ENCODE results near the gene SLC2A1. TPM values are rescaled to one million over a fixed set of nuclear protein-coding genes. Genes with fewer than 3 reads are reported as not detected.
A peak's percentile ranks its signal among the peaks of the same experiment; 100 is the strongest.

Gene SLC2A1
- total and polyA plus RNA-seq, 9 of the 15 experiments (the other 6 are each of a cell fraction or from before 2014, with no cell fraction given) = 12.6 to 153 (median 48.0) TPM

DNA sequence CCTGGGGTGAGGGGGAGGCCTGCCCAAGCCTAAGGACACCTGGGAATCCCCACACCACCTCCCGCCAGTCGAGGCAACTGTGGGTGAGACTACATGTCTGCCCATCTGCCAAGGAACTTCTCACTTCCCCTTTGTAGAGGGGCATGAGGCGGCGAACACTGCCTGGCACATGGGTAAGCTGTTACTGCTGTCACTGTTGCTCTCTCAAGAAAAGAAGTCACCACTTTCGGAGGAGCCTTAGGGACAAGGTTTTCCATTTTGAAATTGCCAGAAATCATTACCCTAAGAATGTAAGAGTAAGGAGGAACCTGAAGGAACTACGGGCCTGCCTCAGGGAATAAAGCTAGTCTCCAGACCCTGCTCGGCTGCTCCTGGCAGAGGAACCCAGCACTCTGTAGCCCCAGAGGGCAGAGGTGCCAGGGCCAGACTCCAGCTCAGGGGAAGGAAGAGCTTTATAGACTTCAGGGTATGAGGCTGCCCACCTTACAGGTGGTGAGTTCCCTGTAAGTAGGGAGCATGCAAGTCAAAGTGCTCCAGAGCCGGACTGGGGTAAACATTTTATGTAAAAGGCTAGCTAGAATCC, 23.3 kb downstream of the SLC2A1 start:
- H3K4me1 ChIP-seq (replicated peaks in 1 of 2; ENCODE audit: control insufficient read depth in 2 of 2, insufficient read depth in 2 of 2, low read length in 2 of 2) = peaks cover 90 to 97% of the 10 kb centered on the region in 2 experiments
- H3K36me3 ChIP-seq (ENCODE audit: control insufficient read depth, insufficient read depth, low read length) = peaks cover 93% of the 10 kb centered on the region
- in situ Hi-C loops (cut with MboI) (no loop called here), intact Hi-C loops (cut with micrococcal nuclease) (loop anchor here (10.0 kb wide), 1 partner anchor 251 kb away; the partner anchor contains the start of gene YBX1)
- peaks cover 55% of the 10 kb centered on the region for H4K20me1 ChIP-seq (replicated peaks; ENCODE audit: control insufficient read depth, insufficient read depth, low read length)
- H3K9me3 ChIP-seq (replicated peaks; ENCODE audit: control insufficient read depth, insufficient read depth, low read depth, low read length) = no peaks in the 10 kb centered on the region
- H3K4me2 ChIP-seq (ENCODE audit: insufficient read depth, low read length) = peak overlapping the region; percentile 66
- no TSS peak for BruUV-seq (replicated peaks)
- H3K9me1 ChIP-seq (ENCODE audit: control insufficient read depth, insufficient read depth, low read length) = peaks cover 36% of the 10 kb centered on the region
- WGBS (ENCODE audit: insufficient coverage, low coverage, missing lambda C conversion rate) = 95% methylated on average over 8 of the region's 8 CpGs
- no peaks in the 10 kb centered on the region for H3K27me3 ChIP-seq (ENCODE audit: control insufficient read depth in 2 of 2, insufficient read depth in 2 of 2, low read length in 2 of 2)
- H3K9ac ChIP-seq (ENCODE audit: insufficient read depth in 1 of 2, low read depth in 2 of 2, low read length in 2 of 2) = peak overlapping the region; percentile 61 to 65
- DNase-seq (ENCODE audit: extremely low read depth in 1 of 4, low spot score in 3 of 4) = no peak
- ChIA-PET POLR2A (interaction anchor here (1.0 to 4.1 kb wide), 12 partner anchors 8 to 138 kb away, joined by 3 to 47 read pairs (median 8); partner anchors contain the start of gene ERMAP), CTCF (ENCODE audit: low intra/inter-chr PET ratio) (no interaction called here)
- no peak overlapping the region for H3K4me3 ChIP-seq
- FAIRE-seq = no peak
- no peak for ATAC-seq
- H2AFZ ChIP-seq (ENCODE audit: low read depth, low read length) = no peak overlapping the region
- peak overlapping the region; percentile 74 for H3K27ac ChIP-seq (ENCODE audit: extremely low read depth, low read depth, low read length)
- peaks cover 100% of the 10 kb centered on the region for H3K79me2 ChIP-seq (ENCODE audit: control insufficient read depth, insufficient read depth, low read length)
- TF ChIP-seq TARDBP (IDR thresholded peaks at IDR 0.05) (no peak), SIX5 (IDR thresholded peaks at IDR 0.05; ENCODE audit: borderline replicate concordance in 1 of 2, insufficient read depth in 1 of 2, low read depth in 1 of 2, low read length in 2 of 2) (no peak), SOX6 (IDR thresholded peaks at IDR 0.05) (no peak), PHF21A (IDR thresholded peaks at IDR 0.05; ENCODE audit: borderline replicate concordance, low read depth) (no peak), ZNF124 (CRISPR knock-in tag; IDR thresholded peaks at IDR 0.05) (no peak), SPI1 (IDR thresholded peaks at IDR 0.05; ENCODE audit: borderline replicate concordance, low read depth, low read length) (0 out of 2 replicates have a peak, but pooled peaks have one; percentile 12), RB1 (IDR thresholded peaks at IDR 0.05; ENCODE audit: low read depth) (no peak), HNRNPH1 (optimal IDR thresholded peaks at IDR 0.05; ENCODE audit: low read depth, low read length) (no peak), ZC3H4 (CRISPR knock-in tag; IDR thresholded peaks at IDR 0.05; ENCODE audit: borderline replicate concordance) (peak; percentile 52; the same call in 1 of the 2 replicates), MCM5 (IDR thresholded peaks at IDR 0.05; ENCODE audit: low read depth) (no peak), NR2C1 (IDR thresholded peaks at IDR 0.05) (no peak), NR2C1 (tag; IDR thresholded peaks at IDR 0.05) (0 out of 2 replicates have a peak, but pooled peaks have one; percentile 14)
- TF ChIP-seq, protein P1, sequence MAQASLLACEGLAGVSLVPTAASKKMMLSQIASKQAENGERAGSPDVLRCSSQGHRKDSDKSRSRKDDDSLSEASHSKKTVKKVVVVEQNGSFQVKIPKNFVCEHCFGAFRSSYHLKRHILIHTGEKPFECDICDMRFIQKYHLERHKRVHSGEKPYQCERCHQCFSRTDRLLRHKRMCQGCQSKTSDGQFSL (CRISPR knock-in tag; IDR thresholded peaks at IDR 0.05) = no peak
- TF ChIP-seq, protein P1 (tag; IDR thresholded peaks at IDR 0.05) = no peak
- TF ChIP-seq, protein P2, sequence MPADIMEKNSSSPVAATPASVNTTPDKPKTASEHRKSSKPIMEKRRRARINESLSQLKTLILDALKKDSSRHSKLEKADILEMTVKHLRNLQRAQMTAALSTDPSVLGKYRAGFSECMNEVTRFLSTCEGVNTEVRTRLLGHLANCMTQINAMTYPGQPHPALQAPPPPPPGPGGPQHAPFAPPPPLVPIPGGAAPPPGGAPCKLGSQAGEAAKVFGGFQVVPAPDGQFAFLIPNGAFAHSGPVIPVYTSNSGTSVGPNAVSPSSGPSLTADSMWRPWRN (IDR thresholded peaks at IDR 0.05; ENCODE audit: low read depth) = no peak
- TF ChIP-seq, protein P3, sequence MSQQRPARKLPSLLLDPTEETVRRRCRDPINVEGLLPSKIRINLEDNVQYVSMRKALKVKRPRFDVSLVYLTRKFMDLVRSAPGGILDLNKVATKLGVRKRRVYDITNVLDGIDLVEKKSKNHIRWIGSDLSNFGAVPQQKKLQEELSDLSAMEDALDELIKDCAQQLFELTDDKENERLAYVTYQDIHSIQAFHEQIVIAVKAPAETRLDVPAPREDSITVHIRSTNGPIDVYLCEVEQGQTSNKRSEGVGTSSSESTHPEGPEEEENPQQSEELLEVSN (IDR thresholded peaks at IDR 0.05; ENCODE audit: borderline replicate concordance in 1 of 2, extremely low read depth in 1 of 2, insufficient read depth in 1 of 2, insufficient read length in 1 of 2, low read depth in 1 of 2, low read length in 1 of 2, poor library complexity in 1 of 2, severe bottlenecking in 1 of 2) = no peak
- TF ChIP-seq, protein P4, sequence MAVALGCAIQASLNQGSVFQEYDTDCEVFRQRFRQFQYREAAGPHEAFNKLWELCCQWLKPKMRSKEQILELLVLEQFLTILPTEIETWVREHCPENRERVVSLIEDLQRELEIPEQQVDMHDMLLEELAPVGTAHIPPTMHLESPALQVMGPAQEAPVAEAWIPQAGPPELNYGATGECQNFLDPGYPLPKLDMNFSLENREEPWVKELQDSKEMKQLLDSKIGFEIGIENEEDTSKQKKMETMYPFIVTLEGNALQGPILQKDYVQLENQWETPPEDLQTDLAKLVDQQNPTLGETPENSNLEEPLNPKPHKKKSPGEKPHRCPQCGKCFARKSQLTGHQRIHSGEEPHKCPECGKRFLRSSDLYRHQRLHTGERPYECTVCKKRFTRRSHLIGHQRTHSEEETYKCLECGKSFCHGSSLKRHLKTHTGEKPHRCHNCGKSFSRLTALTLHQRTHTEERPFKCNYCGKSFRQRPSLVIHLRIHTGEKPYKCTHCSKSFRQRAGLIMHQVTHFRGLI (CRISPR knock-in tag; IDR thresholded peaks at IDR 0.05) = no peak
- TF ChIP-seq, protein P5, sequence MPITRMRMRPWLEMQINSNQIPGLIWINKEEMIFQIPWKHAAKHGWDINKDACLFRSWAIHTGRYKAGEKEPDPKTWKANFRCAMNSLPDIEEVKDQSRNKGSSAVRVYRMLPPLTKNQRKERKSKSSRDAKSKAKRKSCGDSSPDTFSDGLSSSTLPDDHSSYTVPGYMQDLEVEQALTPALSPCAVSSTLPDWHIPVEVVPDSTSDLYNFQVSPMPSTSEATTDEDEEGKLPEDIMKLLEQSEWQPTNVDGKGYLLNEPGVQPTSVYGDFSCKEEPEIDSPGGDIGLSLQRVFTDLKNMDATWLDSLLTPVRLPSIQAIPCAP (CRISPR knock-in tag; IDR thresholded peaks at IDR 0.05; ENCODE audit: borderline replicate concordance) = no peak
